Stimulated activated CD4-positive, alpha-beta T cell treated with anti-CD3 and anti-CD28 coated beads, Interleukin-2, amount 100 ng/mL, for 24 hours (primary cell): ENCODE data around the gene THTPA.
"Not testable (repeated sequence)": the region's sequence is repeated elsewhere in the genome, so short reads cannot be mapped to it uniquely, and the experiment has no call there.

Source experiments
- DNase-seq, 2 donors: peaks; one replicate each; pipeline ENCODE4 v3.0.0-alpha.2; 2020

THTPA gene

DNA sequence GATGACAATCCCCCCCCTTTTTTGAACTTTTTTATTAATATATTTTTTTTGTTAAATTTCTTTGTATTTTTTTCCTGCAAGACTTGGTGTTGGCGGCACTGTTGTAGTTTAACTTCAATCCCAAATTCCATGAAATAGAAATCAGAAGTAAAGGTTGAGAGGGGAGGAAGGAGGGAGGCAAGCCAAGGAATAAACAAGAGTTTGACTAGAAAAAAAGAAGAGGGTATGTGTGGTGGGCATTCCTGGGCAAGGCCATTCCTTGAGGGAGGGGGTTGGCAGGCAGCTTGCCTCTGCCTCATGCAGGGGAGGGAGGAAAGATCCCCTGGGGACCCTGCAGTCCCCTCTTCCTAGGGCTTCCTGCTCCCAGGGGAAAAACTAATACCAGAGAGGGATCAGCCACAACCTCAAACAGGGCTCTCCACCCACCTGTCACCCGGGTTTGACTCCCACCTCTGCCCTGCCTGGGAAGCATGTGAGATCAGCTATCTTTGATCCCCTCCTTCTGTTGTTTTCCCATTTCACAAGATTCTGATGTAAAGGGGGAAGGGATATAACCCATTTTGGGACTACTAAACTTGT, 12.0 kb downstream of the THTPA start:
- no peak for DNase-seq

DNA sequence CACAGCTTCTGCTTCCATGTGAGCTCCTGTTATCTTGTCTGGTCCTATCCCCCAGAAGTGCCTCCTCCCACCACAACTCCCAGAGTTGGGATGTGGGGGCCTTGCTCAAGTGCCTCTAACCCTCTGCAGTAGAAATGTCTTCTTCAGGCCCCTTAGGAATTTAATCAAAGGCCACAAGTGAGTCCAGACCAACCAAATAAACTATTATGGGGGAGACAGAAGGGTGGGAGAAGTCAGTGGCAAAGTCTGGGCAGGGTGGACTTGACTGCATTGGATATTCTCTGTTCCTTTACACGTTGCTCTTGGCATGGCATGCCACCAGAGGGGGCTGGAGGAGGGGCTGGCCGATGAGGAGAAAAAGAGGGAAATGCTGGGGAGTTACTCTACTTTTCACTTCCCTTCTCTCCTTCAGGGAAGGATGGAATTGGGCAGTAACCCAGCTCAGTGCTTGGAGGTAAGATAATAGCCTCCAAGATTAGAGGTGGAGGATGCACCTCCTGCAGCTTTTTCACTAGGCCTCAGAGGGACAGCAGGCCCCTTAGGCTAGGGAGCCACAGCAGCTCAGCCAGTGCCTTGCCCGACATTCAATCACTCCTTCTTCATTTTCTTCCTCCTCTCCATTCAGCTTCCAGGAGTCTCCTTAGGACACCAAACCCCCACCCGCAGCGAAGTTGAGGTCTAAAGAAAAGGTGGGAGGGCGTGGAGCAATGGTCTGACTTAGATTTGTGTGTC, 12.7 kb downstream of the THTPA start:
- DNase-seq: no peak

DNA sequence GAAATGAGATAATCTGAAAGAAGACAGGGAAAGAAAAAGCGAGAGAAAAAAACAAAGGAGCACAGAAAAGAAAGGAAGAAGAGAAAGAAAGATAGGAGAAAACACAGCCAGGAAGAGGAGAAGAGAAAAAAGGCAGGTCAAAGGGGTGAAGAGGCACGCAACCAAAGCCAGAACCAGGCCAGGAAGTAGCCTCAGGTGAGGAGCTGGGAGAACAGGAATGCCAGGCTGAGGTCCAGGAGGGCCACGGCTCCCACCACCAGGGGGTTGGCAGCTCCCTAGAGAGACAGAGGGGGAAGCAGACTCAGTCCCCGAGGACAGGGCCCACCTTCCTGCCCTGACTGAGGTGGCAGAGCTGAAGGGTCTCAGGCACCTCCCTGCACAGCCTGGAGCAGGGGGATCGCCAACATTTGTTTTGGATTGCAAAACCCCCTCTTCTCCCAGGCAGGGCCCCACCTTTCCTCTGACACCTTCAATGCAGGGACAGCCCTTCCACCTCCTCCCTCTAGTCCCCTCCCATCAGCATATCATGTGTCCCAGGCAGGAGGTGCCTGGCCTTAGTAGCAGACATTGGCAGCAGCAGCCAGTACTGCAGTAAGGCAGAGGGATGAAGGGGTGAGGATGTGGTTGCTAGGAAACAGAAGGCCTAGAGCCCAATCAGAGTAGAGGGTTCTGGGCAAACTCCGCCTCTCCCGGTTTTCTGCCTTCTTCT, 13.5 kb downstream of the THTPA start:
- no peak for DNase-seq

DNA sequence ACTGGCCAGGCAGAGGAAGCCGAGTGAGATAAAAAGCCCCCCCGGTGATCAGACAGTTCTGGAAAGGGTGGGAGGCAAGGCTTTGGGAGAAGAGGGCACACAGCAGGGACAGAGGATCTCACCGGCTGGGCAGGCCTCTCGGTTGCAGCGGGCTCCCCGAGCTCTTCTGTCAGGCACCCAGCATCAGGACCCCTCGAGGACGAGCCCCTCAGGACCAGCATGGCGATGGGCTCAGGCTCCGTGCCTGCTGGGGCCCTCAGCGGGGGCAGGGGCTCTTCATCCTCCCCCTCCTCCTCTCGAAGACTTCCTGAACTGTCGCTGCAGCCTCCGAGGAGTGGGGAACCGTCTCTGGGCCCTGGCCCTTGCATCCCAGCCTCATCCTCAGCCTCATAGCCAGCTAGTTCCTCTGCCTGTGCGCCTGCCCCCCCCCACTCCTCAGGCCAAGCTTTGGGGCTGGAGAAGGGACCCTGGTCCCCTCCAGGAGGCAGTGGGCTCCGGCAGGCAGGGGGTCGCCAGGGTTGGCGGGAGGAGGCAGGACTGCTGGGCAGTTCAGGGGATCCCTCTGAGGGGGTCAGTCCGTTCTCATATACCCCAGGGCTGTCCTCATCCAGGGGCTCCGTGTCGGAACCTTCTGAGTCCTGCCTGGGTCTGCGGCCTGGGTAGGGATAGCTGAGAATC, 14.9 kb downstream of the THTPA start:
- DNase-seq: no peak

DNA sequence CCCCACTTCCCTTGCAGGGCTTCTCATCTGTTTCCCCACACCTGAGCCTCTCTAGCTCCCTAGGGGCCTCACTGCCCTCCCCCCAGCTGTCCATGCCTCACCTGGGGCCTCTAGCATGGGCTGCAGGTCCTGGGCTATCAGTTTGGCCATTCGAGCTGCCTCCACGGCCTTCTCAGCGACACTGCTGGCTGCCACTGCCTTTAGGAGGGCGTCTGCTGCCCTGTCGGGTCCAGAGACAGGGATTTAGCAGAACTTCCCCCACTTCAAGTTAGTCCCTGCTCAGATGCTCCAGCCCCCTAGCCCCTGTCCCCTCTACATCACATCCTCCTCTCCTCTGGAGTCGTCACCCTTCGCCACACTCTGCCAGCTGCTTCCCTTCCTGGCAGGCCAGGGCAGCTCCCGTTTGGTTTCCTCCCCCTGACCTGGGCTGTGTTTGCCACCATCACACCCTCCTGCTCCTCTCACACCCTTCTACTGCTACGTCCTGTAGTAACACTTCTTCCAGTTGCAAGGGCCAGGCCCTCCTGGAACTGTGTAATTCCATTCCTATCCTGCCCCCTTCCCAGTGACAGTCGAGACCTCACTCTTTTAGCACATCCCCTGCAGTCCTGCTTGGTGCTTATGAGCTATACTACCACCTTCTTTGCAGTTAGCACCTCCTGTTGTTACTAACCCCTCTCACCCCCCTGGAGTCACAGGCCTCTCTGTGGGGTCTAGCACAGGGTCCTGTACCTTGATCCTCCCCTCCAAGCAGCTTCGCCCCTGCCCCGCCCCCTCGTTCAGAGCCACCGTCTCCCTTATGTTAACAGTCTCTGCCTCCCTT, 15.8 kb downstream of the THTPA start:
- DNase-seq: no peak

DNA sequence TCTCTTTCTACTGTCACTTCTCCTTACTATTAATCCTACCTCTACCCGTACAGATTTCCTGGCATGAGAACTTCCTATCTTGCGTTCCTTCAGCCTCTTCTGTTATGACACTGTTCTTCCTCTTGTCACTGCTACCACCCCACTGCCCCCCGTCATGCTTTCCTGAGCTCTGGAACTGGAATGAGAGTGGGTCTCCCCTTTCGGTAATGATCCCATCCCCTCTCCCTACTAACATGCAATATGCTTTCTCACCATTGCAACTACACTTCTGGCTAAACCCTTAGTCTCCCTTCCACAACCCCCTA, 16.4 kb downstream of the THTPA start:
- DNase-seq: no peak

DNA sequence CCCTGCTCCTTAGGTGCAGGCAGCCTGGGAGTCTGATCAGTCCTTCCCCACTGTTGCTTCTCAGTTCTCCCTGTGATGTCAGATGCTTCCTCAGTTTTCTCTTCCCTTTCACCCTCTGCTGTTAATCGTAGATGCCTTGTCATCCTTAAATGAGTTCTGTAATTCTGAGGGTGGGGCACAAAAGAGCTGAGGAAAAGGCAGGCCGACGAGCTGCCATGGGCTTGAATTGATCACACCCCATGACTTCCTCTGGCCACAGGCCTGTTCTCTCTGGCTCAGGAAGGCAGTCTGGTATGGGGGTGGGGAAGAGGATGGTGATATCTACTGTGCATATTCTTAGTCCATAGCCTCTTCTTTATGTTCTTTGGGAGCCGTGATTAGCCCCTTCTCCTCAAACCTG, 16.8 kb downstream of the THTPA start:
- no peak for DNase-seq

DNA sequence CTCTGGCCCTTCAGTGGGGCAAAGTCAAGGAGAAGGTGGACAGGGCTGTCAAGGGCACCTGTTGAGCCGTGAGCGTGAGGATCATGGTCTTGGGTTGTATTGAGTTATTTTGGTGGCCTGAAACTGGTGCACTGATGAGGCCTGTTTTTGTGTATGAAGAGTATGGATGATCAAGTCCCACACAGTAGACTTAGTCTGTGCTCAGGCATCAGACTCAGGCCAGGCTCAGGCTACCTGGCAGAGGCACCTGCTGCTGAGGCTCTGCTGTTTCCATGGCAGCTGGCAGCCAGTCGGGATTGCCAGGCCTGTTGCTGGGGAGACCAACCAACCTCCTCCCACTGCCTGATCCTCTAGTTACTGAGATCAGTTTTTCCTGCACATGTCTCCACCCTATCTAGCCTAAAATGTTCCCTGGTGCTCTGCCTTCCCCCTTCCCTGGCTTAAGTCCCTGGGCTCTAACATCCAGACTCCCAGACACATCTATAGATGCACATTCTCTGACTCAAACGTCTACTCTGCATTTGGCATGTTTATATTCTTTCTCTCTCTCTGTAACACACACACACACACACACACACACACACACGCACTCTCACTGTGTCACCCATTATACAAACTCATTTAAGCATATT, 17.4 kb downstream of the THTPA start:
- no peak for DNase-seq

DNA sequence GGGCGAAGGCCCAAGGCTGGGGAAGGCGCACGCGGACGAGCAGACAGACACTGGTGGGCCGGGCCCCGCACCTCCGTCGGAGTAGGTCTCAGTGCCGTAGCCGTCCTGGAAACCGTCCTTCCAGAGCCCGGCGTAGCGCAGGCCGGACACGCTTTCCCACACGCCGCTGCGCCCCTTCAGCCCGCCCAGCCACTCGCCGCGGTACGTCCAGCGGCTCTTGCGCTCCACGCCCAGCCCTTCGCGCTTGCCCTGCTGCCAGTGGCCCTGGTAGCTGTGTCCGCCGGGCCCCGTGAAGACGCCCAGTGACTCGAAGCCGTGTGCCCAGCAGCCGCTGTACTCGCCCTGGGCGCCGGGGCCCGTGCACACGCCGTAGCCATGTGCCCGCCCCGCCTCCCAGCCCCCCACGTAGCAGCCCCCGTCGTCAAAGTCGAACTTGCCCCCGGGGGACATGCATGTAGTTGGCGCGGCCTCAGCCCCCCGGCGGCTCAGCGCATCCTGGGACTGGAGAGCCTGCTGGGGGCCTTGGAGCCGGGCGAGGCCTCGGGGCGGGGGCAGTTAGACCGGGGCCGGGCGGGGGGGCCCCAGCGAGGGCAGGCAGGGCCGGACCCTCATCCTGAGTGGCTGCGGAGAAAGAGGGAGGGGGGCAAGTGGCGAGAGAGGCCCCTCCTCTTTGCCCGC, 21.1 kb downstream of the THTPA start:
- no peak for DNase-seq

DNA sequence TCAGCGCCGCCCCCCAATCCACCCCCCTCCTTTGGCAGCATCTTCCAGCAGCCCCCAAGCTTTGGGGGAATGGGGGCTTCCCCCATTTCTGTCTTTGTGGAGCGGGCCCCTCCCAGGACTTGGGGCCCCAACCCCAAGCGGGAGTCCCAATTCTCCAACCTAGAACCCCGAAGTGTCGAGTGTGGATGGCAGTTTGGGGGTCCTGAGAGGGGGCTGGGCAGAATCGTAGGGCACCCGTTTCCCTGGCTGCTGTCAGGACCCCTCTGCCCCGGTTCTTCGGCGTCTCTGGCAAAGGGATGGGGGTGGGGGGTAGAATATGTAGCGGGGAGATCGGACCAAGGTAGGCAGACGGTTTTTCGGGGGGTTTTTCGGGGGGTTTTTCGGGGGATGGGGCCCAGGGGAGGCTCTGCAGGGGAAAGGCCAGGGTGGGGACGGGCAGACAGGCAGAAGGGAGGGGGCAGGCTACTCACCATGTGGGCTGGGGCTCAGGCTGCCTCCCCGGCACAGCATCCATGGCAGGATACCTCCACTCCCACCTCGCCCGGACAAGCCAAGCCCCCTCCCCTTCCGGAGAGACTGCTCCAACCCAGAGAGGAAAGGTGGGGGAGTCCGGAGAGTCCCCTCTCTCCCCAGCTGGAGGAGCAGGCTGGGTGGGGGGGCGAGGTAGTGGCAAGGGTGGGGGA, 21.8 kb downstream of the THTPA start:
- DNase-seq: no peak

DNA sequence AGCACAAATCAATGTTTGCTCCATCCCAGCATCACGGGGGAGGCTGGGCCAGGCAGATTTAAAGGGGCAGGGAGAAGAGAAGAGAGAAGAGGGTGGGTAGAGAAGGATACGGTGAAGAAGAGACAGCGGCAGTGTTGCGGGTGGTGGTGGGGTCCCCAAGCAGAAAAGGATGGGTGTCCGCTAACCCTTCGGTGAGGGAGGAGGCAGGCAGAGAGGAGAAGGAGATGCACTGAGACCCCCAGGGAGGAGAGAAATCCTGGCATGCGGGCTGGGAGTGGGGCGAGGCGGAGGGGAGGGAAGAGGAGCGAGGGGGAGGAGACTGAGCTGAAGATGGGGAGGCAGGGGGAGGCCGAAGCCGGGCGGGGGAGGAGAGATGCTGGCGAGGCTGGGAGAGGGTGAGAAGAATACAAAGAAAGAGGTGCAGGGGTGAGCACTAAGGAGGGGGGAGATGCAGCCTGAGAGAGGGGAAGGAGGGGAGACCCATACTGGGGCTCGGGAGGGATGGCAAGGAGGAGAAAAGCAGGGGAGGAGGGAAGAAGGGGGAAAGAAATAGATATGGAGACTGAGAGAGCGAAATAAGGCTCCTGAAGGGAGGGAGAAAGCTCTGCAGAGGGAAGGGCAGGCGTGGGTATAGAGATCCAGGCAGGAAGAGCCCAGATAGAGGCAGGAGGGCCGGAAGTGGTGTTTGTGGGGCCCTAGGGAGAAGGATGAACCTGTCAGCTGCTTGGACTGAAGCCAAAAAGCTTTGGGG, 22.7 kb downstream of the THTPA start, which contains the start of gene JPH4:
TSS of gene JPH4 (minus strand) at position 231 of the 751 bp plus-strand sequence. CDS start 1,337 bp downstream, outside the sequence.
- DNase-seq: no peak

DNA sequence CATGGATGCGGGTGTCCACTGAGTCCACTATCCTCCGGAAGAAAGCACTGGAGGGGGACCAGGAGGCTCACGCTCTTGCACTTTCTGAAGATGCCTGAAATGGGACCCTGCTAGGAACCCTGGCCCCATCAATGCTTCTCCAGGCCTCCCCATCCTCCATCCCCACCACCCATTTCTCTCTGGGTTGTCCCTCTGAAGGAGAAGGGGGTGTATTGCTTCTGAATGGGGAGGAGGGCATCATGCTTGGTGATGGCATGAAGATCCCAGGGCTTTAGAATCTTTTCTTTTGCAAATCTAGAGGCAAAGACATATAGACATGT, 23.2 kb downstream of the THTPA start:
- no peak for DNase-seq

DNA sequence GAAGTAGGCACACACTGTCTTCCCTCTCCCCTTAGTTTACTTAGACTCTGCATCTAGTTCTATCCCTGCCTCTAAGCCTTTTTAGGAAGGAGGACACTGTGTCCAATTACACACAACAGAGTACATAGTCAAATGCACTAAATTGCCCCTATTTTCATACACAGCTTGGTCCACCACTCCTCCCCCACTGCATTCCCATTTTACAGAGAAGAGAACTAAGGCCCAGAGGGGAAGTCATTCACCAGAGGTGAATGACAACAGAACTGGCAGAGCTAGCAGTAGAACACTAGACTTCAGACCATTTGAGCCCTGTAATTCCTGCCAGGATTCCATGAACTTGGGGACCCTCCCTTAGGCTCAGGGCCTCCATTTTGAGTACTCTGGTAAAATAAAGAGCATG, 23.7 kb downstream of the THTPA start:
- no peak for DNase-seq

DNA sequence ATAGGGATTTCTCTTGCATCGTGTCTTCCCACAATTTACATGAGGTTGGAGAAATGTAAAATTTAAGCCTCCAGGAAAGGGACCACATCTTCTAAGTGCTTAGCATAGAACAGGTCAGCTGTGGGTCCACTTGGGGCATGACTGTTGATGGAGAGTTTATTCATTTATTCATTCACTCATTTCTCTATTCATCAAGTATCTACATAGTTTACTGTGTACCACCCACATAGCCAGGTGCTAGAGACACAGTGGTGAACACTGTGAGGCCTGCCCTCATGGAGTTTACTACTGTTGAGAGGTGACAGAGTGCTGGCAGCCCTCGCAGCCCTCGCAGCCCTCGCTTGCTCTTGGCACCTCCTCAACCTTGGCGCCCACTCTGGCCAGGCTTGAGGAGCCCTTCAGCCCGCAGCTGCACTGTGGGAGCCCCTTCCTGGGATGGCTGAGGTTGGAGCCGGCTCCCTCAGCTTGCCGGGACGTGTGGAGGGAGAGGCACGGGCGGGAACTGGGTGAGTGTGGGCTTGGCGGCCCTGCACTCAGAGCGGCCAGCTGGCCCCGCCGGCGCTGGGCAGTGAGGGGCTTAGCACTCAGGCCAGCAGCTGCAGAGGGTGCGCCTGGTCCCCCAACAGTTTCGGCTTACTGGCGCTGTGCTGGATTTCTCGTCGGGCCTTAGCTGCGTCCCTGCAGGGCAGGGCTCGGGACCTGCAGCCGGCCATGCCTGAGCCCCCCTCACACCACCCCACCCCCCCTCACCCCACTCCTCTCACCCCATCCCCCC, 24.3 kb downstream of the THTPA start:
- no peak for DNase-seq

DNA sequence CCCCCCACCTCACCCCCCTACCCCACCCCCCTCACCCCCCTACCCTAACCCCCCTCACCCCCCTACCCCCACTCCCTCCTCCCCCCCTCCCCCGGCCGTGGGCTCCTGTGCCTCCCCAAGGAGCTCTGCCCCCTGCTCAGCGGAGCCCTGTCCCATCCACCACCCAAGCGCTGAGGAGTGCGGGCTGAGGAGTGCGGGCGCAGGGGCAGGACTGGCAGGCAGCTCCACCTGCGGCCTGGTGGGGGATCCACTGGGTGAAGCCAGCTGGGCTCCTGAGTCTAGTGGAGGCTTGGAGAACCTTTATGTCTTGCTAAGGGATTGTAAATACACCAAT, 24.8 kb downstream of the THTPA start:
- no peak for DNase-seq

DNA sequence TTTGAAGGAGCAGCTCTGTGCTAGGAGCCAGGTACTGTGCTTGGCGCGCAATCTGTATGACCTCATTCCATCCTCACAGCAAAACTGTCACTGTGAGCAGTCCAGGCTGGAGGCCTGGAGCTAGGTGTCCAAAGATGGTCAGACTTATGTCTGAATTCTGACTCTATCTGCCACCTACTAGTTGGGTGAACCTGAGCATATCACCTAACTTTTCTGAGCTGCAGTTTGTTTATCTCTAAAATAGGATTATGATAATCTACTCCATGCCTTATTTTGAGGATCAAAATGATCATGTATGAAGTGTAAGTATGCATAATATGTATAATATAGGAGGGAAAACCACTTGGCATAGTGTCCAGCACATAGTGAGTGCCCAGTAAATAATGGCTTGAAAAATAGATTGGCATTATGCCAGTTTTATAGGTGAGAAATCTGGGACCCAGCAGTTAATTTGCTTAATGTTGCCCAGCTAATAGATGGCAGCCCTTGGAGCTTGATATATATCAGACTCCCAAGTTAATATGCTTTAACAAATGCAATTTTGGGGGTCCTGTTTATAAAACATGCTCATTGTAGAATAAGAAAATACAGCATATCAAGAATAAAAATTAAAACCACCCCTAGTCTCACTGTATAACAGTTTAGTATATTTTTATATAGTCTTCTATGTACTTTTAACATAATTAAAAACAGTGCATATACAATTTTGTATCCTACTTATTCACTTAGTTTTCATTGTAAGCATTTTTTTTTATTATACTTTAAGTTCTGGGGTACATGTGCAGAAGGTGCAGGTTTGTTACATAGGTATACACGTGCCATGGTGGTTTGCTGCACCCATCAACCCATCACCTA, 27.1 kb downstream of the THTPA start:
- no peak for DNase-seq

DNA sequence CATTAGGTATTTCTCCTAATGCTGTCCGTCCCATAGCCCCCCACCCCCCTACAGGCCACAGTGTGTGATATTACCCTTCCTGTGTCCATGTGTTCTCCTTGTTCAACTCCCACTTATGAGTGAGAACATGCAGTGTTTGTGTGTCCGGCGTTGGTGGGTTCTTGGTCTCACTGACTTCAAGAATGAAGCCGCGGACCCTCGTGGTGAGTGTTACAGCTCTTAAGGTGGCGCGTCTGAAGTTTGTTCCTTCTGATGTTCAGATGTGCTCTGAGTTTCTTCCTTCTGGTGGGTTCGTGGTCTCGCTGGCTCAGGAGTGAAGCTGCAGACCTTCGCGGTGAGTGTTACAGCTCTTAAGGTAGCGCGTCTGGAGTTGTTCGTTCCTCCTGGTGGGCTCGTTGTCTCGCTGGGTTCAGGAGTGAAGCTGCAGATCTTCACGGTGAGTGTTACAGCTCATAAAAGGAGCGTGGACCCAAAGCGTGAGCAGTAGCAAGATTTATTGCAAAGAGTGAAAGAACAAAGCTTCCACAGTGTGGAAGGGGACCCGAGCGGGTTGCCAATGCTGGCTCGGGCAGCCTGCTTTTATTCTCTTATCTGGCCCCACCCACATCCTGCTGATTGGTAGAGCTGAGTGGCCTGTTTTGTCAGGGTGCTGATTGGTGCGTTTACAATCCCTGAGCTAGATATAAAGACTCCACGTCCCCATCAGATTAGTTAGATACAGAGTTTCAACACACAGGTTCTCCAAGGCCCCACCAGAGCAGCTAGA, 27.9 kb downstream of the THTPA start:
- DNase-seq: not testable (repeated sequence)
